Stimulated activated naive CD8-positive, alpha-beta T cell treated with anti-CD3 and anti-CD28 coated beads, Interleukin-15, amount 100 ng/mL, for 72 hours (primary cell): ENCODE results near the gene RILP.
A peak's percentile ranks its signal among the peaks of the same experiment; 100 is the strongest.

Experiments
- ATAC-seq: fragments of 150-1000 bp; cut with Tn5 transposase; 2 replicates; pipeline ENCODE4 v1.10.0; 2021; ENCODE audit warnings: mild to moderate bottlenecking, moderate library complexity
- DNase-seq, 2 donors: peaks; one replicate each; pipeline ENCODE4 v3.0.0; 2021 to 2022
- H3K27ac Mint-ChIP-seq, 2 donors: one replicate each; pipeline ENCODE4 v1.8.0; 2022; ENCODE audit warnings: mild to moderate bottlenecking in 2 of 2, mixed read lengths in 2 of 2, moderate library complexity in 2 of 2
- H3K27me3 Mint-ChIP-seq: one replicate; pipeline ENCODE4 v1.8.0; 2022; ENCODE audit warnings: mixed read lengths
- H3K4me1 Mint-ChIP-seq: one replicate; pipeline ENCODE4 v1.8.0; 2022; ENCODE audit warnings: mild to moderate bottlenecking, mixed read lengths
- H3K4me3 Mint-ChIP-seq, 2 donors: one replicate each; pipeline ENCODE4 v1.8.0; 2022; ENCODE audit warnings: mild to moderate bottlenecking in 2 of 2, mixed read lengths in 2 of 2, moderate library complexity in 1 of 2
- H3K9me3 Mint-ChIP-seq, 2 donors: one replicate each; pipeline ENCODE4 v1.8.0; 2022; ENCODE audit warnings: mixed read lengths in 2 of 2

RILP gene

DNA sequence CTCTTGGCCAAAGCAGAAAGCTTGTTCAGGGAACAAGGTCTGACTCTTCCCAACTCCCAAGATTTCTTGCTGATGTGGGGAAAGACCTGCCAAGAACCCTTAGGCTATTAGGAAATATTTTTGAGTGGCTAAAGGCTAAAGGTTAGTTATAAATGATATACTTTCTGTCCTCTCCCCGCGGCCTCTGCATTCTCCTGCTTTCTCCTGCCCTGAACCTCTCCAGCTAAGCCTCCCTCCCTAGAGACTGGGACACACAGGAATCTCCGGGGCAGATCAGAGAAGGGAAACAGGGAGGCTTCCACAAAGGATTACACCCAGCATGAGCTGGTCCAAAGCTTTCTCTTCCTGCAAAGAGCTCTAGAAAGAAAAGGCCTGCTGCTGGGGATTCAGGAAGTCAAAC lies 23.3 kb downstream of the RILP start:
- peaks cover 29% of the 10 kb centered on the region for H3K27me3 Mint-ChIP-seq
- no peaks in the 10 kb centered on the region for H3K9me3 Mint-ChIP-seq
- H3K4me1 Mint-ChIP-seq, result peaks cover 39% of the 10 kb centered on the region

DNA sequence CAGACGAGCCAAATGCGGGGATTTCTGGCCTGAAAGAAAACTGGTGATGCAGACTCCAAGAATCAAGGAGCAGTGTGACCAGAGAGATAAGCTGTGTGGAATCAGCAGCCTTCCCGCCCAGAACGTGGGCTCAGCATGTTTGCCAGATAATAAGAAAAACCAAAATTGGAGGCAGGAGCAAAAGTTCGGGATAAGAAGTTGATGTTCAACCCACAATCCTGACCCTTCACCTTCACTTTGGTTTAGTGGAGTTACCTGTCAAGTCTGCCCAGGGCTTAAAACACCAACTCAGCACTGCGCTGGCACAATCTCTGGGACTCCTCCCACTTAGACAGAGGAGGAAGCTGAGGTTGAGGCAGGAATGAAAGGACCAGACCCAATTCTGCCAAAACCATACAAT lies 24.1 kb downstream of the RILP start:
- H3K4me3 Mint-ChIP-seq, result no peak overlapping the region
- peaks cover 22% of the 10 kb centered on the region for H3K27me3 Mint-ChIP-seq
- DNase-seq, result no peak
- no peaks in the 10 kb centered on the region for H3K9me3 Mint-ChIP-seq
- peaks cover 34% of the 10 kb centered on the region for H3K4me1 Mint-ChIP-seq
- no peak overlapping the region for H3K27ac Mint-ChIP-seq
- no peak for ATAC-seq

More for the DNA sequence above, 23.3 kb downstream of the RILP start:
- ATAC-seq (no peak), DNase-seq (no peak)
- Mint-ChIP-seq H3K4me3 (no peak overlapping the region), H3K27ac (no peak overlapping the region)

DNA sequence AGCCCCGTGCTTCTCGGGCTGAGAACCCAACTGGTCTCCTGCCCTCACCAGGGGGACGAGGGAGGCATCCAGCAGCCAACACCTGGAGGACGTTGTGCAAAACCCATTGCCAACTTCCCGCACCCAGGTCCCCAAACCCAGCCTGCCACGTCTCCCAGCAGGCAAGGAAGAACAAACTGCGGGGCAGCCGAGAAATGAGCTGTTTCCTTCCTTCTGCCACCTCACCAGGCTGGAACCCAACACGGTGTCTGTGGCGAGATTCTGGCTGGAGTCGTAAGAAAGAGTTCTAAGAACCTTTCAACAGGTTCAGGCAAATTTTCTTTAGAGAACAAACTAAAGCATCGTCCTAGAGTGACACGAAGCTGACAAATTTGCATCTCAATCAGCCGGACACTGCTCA lies 24.6 kb downstream of the RILP start:
- no peak for ATAC-seq
- no peak for DNase-seq

DNA sequence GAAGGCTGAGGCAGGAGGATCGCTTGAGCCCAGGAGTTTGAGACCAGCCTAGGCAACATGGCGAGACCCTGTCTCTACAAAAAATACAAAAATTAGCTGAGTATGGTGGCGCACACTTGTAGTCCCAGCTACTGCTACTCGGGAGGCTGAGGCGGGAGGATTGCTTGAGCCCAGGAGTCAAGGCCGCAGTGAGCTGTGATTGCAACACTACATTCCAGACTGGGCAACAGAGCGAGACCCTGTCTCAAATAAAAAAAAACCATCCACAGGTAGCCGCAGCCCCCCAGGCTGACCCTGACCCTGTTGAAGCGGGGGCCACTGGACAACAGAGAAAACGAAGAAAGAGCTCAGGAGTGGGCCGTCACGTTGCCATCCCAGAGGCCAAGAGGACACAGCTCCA lies 25.0 kb downstream of the RILP start:
- DNase-seq (no peak), ATAC-seq (no peak)
- peaks cover 22% of the 10 kb centered on the region for H3K27me3 Mint-ChIP-seq
- H3K9me3 Mint-ChIP-seq, result no peaks in the 10 kb centered on the region
- peaks cover 26% of the 10 kb centered on the region for H3K4me1 Mint-ChIP-seq
- no peak overlapping the region for H3K4me3 Mint-ChIP-seq
- no peak overlapping the region for H3K27ac Mint-ChIP-seq

More for the DNA sequence above, 24.6 kb downstream of the RILP start:
- H3K4me3 Mint-ChIP-seq, result no peak overlapping the region
- peaks cover 29% of the 10 kb centered on the region for H3K4me1 Mint-ChIP-seq
- H3K27me3 Mint-ChIP-seq, result peaks cover 22% of the 10 kb centered on the region
- H3K27ac Mint-ChIP-seq, result no peak overlapping the region
- no peaks in the 10 kb centered on the region for H3K9me3 Mint-ChIP-seq

DNA sequence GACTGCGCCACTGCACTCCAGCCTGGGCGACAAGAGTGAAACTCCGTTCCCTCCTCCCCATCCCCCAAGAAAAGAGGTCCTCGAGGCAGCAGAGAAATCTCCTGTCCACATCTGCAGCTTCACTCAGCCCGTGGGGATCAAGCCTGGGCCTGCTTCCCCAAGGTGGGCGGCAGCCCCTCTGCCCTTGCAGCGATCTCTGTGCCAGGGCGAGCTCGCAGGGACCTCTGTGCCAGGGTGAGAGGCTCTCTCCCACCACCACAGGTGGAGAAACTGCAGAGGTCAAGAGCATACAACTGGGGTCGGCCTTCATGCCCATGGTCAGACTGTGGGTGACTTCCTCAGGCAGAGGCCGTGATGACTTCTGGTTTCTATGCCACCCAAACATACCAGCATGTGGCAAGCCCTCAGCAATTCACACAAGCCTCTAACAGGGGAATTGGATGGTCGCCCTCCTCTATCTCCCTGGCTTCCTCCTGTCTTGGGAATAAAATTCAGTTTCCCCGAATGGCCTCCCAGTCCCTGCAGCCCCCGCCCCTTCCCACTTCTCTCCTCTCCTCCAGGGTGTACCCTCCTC lies 26.5 kb downstream of the RILP start:
- Mint-ChIP-seq H3K4me3 (no peak overlapping the region), H3K9me3 (no peaks in the 10 kb centered on the region), H3K27ac (no peak overlapping the region), H3K27me3 (peaks cover 22% of the 10 kb centered on the region), H3K4me1 (peaks cover 15% of the 10 kb centered on the region)
- DNase-seq (no peak), ATAC-seq (no peak)

DNA sequence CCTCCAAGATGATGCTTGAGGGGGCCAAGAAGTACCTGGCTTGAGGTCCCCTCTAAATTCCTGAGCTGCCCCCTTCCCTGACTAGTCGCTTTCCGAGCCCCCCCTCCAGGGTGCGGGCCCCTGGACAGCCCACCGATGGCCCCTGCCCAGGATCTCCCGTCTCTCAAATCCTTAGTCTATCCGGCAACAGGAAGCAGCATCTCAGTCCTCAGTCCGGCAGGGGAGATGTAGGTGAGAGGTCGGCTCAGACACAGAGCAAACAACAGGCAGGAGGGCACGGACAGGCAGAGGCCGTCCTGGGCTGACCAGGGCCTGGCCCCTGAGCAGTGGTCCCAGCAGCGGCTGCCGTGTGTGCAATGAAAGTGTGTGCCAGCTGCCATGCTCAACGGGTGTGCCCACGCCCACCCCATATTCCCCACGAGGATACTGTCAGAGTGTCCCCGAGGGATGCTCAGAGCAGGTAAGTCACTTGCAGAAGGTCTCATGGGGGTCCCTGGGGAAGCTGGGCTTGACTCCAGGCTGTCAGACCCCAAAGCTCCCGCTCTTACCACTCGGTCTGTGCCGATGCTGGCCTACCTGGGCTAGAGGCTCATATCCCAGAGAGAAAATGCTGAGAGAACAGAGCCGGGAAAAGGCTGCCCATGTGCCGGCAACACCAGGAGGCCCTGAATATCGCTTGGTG lies 28.3 kb downstream of the RILP start:
- Mint-ChIP-seq H3K27me3 (peaks cover 11% of the 10 kb centered on the region), H3K4me3 (no peak overlapping the region), H3K9me3 (no peaks in the 10 kb centered on the region), H3K4me1 (peaks cover 13% of the 10 kb centered on the region), H3K27ac (no peak overlapping the region)
- ATAC-seq, result no peak
- DNase-seq, result no peak

DNA sequence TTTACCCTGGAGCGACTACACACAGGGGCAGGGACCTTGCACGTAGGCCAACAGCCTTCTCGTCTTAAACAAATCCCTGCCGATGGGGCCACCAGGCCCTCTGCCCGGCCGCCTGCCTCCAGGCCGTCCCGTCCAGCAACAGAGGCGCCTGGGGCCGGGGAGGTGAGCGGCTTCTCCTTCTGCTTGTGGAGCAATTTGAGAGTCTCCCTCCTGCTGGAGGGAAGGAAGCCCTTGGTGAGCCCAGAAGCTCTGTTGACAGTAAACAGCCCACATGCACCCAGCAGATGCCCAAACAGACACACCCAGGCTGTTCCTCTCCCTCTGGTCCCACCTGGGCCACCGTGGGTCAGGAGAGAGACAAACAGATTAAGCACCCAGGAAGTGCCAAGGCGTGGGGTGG lies 29.2 kb downstream of the RILP start:
- ATAC-seq, result no peak
- H3K27me3 Mint-ChIP-seq, result peaks cover 2% of the 10 kb centered on the region
- no peak overlapping the region for H3K4me3 Mint-ChIP-seq
- peaks cover 7% of the 10 kb centered on the region for H3K4me1 Mint-ChIP-seq
- DNase-seq, result no peak
- H3K27ac Mint-ChIP-seq, result no peak overlapping the region
- no peaks in the 10 kb centered on the region for H3K9me3 Mint-ChIP-seq

DNA sequence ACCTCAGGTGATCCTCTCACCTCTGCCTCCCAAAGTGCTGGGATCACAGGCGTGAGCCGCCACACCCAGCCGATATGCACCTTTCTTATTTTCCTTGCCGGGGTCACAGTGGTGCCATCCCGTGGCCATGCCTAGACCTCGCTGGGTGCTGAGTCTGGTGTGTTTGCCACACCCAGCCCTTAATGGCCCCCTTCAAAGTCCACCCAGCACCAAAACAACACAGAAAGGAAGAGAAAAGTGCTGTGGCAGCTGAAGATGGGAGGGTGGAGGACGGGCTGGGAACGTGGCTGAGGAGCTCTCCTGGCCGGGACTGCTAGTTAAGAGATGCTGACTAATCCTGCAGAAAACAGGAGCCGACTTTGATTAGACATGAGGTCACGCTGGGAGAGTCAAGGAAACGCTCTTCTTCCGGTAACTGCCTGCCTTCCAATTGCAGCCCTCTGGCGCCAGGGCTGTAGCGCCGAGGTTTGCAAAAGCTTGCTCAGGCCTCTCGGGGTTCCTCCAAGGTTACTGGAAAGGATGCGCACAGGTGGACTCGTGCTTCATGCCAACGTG lies 32.0 kb downstream of the RILP start:
- H3K4me1 Mint-ChIP-seq, result peaks cover 7% of the 10 kb centered on the region
- no peaks in the 10 kb centered on the region for H3K9me3 Mint-ChIP-seq

DNA sequence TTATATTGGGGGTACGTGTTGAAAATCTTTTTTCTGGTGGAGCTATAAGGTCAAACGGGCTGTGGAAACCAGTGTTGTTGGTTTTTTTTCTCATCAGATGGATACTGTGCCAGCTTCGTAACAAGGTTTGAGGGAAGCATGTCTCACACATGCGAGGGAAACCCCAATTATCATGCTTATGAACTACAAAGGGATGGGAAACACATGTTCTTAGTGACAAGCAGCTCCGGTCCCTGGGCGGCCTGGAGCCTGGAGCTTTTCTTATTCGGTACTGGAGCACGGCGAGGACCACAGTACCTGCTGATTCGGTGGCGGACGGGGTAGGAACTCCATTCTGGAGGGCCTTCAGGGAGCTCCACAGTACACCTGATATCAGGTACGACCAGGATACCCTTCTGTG lies 33.6 kb downstream of the RILP start:
- no peak overlapping the region for H3K4me3 Mint-ChIP-seq
- no peak for ATAC-seq

More for the DNA sequence above, 32.0 kb downstream of the RILP start:
- Mint-ChIP-seq H3K27ac (no peak overlapping the region), H3K27me3 (no peaks in the 10 kb centered on the region), H3K4me3 (peak overlapping the region in 1 of 2 donors; percentile 1)
- DNase-seq, result no peak
- ATAC-seq, result no peak

DNA sequence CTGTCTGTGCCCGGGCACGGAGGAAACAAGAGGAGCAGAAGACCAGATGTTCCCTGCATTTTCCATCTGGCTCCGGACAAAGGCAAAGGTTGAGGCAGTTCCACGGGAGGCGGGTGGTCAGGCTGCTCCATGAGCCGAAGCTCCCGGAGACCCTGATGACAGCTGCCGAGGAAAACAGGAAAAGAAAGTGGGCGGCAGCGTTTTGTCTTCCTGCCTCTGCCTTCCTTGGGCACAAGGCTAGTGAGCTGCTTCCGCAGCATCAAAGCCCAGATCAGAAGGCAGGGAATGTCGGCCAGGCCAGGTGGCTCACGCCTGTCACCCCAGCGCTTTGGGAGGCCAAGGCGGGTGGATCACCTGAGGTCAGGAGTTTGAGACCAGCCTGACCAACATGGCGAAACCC lies 37.3 kb downstream of the RILP start:
- Mint-ChIP-seq H3K4me1 (peaks cover 16% of the 10 kb centered on the region), H3K9me3 (no peaks in the 10 kb centered on the region), H3K4me3 (no peak overlapping the region), H3K27ac (no peak overlapping the region), H3K27me3 (no peaks in the 10 kb centered on the region)
- no peak for ATAC-seq
- DNase-seq, result no peak

More for the DNA sequence above, 33.6 kb downstream of the RILP start:
- no peaks in the 10 kb centered on the region for H3K9me3 Mint-ChIP-seq
- no peaks in the 10 kb centered on the region for H3K27me3 Mint-ChIP-seq
- H3K27ac Mint-ChIP-seq, result no peak overlapping the region
- peaks cover 7% of the 10 kb centered on the region for H3K4me1 Mint-ChIP-seq
- DNase-seq, result no peak

DNA sequence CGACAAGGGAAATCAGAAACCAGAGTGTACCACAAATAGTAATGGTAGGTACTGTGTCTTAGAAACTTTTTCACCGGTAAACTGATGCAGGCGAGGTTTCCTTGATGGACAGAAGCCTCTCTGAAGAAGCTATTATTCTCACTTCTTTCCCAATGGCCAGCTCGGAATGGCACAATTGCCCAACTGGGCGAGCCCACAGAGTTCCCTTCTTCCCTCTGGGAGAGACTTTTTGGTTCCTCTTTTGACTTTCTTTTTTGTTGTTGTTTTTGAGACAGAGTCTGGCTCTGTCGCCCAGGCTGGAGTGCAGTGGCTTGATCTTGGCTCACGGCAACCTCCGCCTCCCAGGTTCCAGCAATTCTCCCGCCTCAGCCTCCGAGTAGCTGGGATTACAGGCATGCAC lies 38.0 kb downstream of the RILP start:
- Mint-ChIP-seq H3K27me3 (no peaks in the 10 kb centered on the region), H3K4me1 (peaks cover 22% of the 10 kb centered on the region), H3K27ac (no peak overlapping the region), H3K4me3 (no peak overlapping the region), H3K9me3 (no peaks in the 10 kb centered on the region)
- DNase-seq, result no peak
- no peak for ATAC-seq

DNA sequence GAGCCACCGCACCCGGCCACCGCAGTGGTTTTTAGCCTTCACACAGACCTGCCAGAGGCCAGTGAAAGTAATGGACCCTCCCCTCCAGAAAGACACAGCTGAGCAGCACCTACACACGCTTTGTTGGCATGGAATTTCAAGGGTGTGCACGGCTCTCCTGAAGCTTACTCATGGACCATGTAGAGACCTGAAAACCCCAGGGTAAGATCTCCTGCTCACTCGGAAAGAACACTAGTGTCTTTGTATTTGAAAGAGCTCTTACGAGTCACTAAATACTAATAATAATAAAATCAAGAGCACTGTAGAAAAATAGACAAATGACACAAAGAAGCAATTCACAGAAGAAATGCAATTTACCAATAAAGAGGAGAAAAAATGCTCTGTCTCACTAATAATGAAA lies 41.0 kb downstream of the RILP start:
- ATAC-seq (no peak), DNase-seq (no peak)
- Mint-ChIP-seq H3K27me3 (peaks cover 12% of the 10 kb centered on the region), H3K4me1 (peaks cover 46% of the 10 kb centered on the region), H3K9me3 (no peaks in the 10 kb centered on the region), H3K4me3 (no peak overlapping the region), H3K27ac (peak overlapping the region; percentile 67 to 89)

DNA sequence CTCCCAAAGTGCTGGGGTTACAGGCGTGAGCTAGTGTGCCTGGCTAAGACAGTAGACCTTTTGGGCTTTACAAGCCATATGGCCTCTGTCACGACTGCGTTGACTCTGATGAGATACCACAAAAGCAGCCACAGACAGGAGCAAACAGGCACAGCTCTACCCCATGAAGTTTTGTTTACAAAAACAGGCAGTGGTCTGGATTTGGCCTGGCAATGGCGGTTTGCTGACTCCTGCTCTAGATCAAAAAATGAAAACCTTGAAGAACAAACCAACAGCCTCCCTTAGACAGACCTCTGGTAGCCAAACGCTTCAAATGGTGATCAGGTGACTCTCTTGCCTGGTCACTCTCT lies 41.7 kb downstream of the RILP start:
- H3K4me1 Mint-ChIP-seq, result peaks cover 46% of the 10 kb centered on the region
- H3K27me3 Mint-ChIP-seq, result peaks cover 12% of the 10 kb centered on the region
- H3K4me3 Mint-ChIP-seq, result peak overlapping the region; percentile 20 to 80
- H3K27ac Mint-ChIP-seq, result peak overlapping the region in 1 of 2 donors; percentile 97
- H3K9me3 Mint-ChIP-seq, result no peaks in the 10 kb centered on the region
- DNase-seq (peak in 1 of 2 donors; percentile 13), ATAC-seq (peak; percentile 26)

DNA sequence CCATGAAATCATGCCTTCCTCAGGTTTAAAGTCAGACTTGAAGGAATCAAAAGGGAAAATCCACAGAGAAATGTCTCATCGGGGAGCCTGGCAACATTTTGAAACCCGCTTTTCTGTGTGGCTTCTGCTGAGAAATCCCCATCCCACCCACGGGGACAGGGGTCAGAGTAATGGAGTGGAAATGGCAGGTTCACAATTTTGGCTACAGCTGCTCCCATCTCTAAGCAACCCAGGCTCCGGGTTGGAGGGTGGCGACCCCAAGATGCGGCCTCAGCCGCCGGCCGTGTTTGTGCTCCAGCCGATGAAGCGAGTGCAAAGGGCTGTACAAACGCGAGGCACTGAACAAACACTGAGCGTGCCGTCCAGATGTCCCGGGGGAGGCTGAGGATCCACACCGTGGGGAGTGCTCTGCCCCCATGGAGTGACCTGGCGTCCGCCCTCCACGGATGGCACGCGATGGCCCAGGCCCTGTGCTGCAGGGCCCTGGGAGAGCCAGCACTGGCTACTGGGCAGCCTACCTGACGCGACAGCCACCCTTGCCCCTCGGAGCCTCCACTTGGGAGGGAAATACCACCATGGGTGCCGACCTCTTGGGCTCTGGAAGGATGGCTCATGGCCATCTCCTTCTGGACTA lies 43.2 kb downstream of the RILP start:
- Mint-ChIP-seq H3K27ac (peak overlapping the region; percentile 81 to 97), H3K4me3 (peak overlapping the region; percentile 56 to 80), H3K9me3 (peaks cover 0 to 5% of the 10 kb centered on the region in 2 donors), H3K27me3 (peaks cover 12% of the 10 kb centered on the region), H3K4me1 (peaks cover 46% of the 10 kb centered on the region)
- ATAC-seq, result no peak
- peak in 1 of 2 donors; percentile 49 for DNase-seq

DNA sequence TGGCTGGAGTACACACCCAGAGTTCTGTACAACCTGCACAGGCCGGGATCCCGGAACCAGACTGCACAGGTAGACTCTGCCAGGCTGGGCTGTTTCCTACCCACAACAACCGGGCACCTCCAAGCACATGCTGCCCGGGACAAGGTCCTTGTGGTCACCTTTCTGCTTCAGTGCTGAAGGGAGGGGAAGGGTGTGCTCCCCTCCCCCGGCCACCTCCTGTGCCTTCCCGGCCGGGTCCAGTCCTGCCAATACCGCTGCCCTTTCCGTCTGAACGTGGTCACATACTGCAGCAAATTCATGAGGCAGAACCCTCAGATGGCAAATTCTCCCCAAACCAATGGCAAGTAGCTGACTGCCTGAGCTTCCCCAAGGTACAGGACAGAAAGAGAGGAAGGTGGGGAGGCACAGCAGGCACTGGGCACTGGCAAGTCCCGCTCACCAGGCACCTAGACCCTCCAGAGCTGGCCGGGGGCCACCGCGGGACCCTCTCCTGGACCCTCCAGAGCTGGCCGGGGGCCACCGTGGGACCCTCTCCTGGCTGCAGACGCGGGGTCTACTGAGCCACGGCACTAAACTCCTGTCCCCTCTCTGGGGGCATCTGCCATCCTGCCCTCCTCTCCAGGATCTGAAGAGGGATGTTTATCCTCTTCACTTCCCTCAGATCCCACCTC lies 43.9 kb downstream of the RILP start:
- peaks cover 46% of the 10 kb centered on the region for H3K4me1 Mint-ChIP-seq

More for the DNA sequence above, 43.9 kb downstream of the RILP start:
- DNase-seq (no peak), ATAC-seq (no peak)
- Mint-ChIP-seq H3K4me3 (peak overlapping the region; percentile 56 to 58), H3K27me3 (peaks cover 12% of the 10 kb centered on the region), H3K9me3 (peaks cover 0 to 9% of the 10 kb centered on the region in 2 donors), H3K27ac (peak overlapping the region in 1 of 2 donors; percentile 52)
